KMS-11 (cell line): ENCODE results near the gene ADCY5.

Source experiments
- H2AFZ ChIP-seq: fragments of 200-600 bp; sonication (generic); 2 replicates; pipeline ENCODE4 v1.6.1; 2016; ENCODE audit warnings: antibody characterized with exemption, mixed run types, low read depth
- H3K27ac ChIP-seq: fragments of 200-600 bp; sonication (generic); 2 replicates; pipeline ENCODE4 v1.6.1; 2016; ENCODE audit warnings: mild to moderate bottlenecking, mixed run types
- H3K27me3 ChIP-seq: fragments of 200-600 bp; sonication (generic); 2 replicates; pipeline ENCODE4 v1.6.1; 2017; ENCODE audit warnings: mild to moderate bottlenecking, low read depth, mixed run types, moderate library complexity; ENCODE audit not compliant: insufficient read depth
- H3K36me3 ChIP-seq: fragments of 200-600 bp; sonication (generic); 2 replicates; pipeline ENCODE4 v1.6.1; 2017; ENCODE audit warnings: mild to moderate bottlenecking, mixed run types; ENCODE audit not compliant: insufficient read depth
- H3K4me1 ChIP-seq: fragments of 200-600 bp; sonication (generic); 2 replicates; pipeline ENCODE4 v1.6.1; 2016; ENCODE audit warnings: mild to moderate bottlenecking, low read depth, mixed run types; ENCODE audit not compliant: poor library complexity, severe bottlenecking
- H3K4me2 ChIP-seq: fragments of 200-600 bp; sonication (generic); 2 replicates; pipeline ENCODE4 v1.7.0; 2016; ENCODE audit warnings: mild to moderate bottlenecking, mixed run types
- H3K4me3 ChIP-seq: fragments of 200-600 bp; sonication (generic); IDR thresholded peaks from 2 replicates; pipeline ENCODE4 v1.6.1; 2017; ENCODE audit warnings: low read depth, low read length, mixed read lengths; ENCODE audit not compliant: insufficient read depth
- H3K79me2 ChIP-seq: fragments of 200-600 bp; sonication (generic); 2 replicates; pipeline ENCODE4 v1.6.1; 2016; ENCODE audit warnings: low read depth, mixed run types; ENCODE audit not compliant: insufficient read depth
- H3K9ac ChIP-seq: fragments of 200-600 bp; sonication (generic); 2 replicates; pipeline ENCODE4 v1.6.1; 2016; ENCODE audit warnings: mild to moderate bottlenecking, mixed run types
- H4K20me1 ChIP-seq: fragments of 200-600 bp; sonication (generic); 2 replicates; pipeline ENCODE4 v1.6.1; 2016; ENCODE audit warnings: mild to moderate bottlenecking, mixed run types; ENCODE audit not compliant: insufficient read depth
- CTCF ChIP-seq: fragments of 200-600 bp; sonication (generic); conservative IDR thresholded peaks from 2 replicates; pipeline ENCODE4 v1.6.1; 2017; ENCODE audit warnings: low read depth, mild to moderate bottlenecking, antibody characterized with exemption, low read length, moderate library complexity, mixed read lengths

The ADCY5 gene

GRCh38 chr3:123277106-123277505 is 171.8 kb downstream of the ADCY5 start:
- H3K4me3 ChIP-seq, result no peak overlapping the region
- no peak overlapping the region for H3K27ac ChIP-seq
- H3K9ac ChIP-seq, result no peak overlapping the region
- H2AFZ ChIP-seq, result no peak overlapping the region
- no peaks in the 10 kb centered on the region for H3K4me1 ChIP-seq
- TF ChIP-seq CTCF, result no peak
- no peaks in the 10 kb centered on the region for H3K36me3 ChIP-seq
- no peaks in the 10 kb centered on the region for H3K79me2 ChIP-seq
- H3K4me2 ChIP-seq, result no peak overlapping the region
- no peaks in the 10 kb centered on the region for H3K27me3 ChIP-seq
- H4K20me1 ChIP-seq, result no peaks in the 10 kb centered on the region

GRCh38 chr3:123276346-123277006 is 172.4 kb downstream of the ADCY5 start:
- no peak overlapping the region for H3K4me2 ChIP-seq
- H3K36me3 ChIP-seq, result no peaks in the 10 kb centered on the region
- H3K9ac ChIP-seq, result no peak overlapping the region
- no peaks in the 10 kb centered on the region for H3K27me3 ChIP-seq
- no peak for TF ChIP-seq CTCF
- H2AFZ ChIP-seq, result no peak overlapping the region
- no peaks in the 10 kb centered on the region for H3K79me2 ChIP-seq
- no peak overlapping the region for H3K4me3 ChIP-seq
- no peak overlapping the region for H3K27ac ChIP-seq
- no peaks in the 10 kb centered on the region for H3K4me1 ChIP-seq
- no peaks in the 10 kb centered on the region for H4K20me1 ChIP-seq

GRCh38 chr3:123275691-123276090 is 173.2 kb downstream of the ADCY5 start:
- Histone ChIP-seq H3K4me1 (no peaks in the 10 kb centered on the region), H3K79me2 (no peaks in the 10 kb centered on the region), H3K4me2 (no peak overlapping the region), H3K27ac (no peak overlapping the region), H3K9ac (no peak overlapping the region), H3K27me3 (no peaks in the 10 kb centered on the region), H3K4me3 (no peak overlapping the region), H4K20me1 (no peaks in the 10 kb centered on the region), H3K36me3 (no peaks in the 10 kb centered on the region), H2AFZ (no peak overlapping the region)
- TF ChIP-seq CTCF, result no peak

GRCh38 chr3:123272547-123272946 is 176.3 kb downstream of the ADCY5 start:
- TF ChIP-seq CTCF, result no peak
- H3K27ac ChIP-seq, result no peak overlapping the region

More at GRCh38 chr3:123272547-123272946, 176.3 kb downstream of the ADCY5 start:
- Histone ChIP-seq H3K36me3 (no peaks in the 10 kb centered on the region), H3K27me3 (no peaks in the 10 kb centered on the region), H3K9ac (no peak overlapping the region), H3K4me3 (no peak overlapping the region), H3K79me2 (no peaks in the 10 kb centered on the region), H4K20me1 (no peaks in the 10 kb centered on the region), H2AFZ (no peak overlapping the region), H3K4me1 (no peaks in the 10 kb centered on the region), H3K4me2 (no peak overlapping the region)
